SU-DHL-6 (cell line): Measurements from ENCODE around the gene SUPT3H.

Experiments
- EZH2phosphoT487 ChIP-seq: fragments of 200-600 bp; sonication (generic), shearing (Covaris generic); conservative IDR thresholded peaks from 2 replicates; pipeline ENCODE4 v1.6.1; 2018; ENCODE audit warnings: mild to moderate bottlenecking, antibody characterized with exemption, low read length, moderate library complexity, mixed read lengths
- TF ChIP-seq, protein P1 (sequence below): fragments of 200-600 bp; sonication (generic); IDR thresholded peaks from one replicate; pipeline ENCODE4 v1.5.1; 2017; ENCODE audit warnings: antibody characterized with exemption, mild to moderate bottlenecking, low read length, moderate library complexity; ENCODE audit not compliant: insufficient read depth, poor library complexity, severe bottlenecking

DNA sequence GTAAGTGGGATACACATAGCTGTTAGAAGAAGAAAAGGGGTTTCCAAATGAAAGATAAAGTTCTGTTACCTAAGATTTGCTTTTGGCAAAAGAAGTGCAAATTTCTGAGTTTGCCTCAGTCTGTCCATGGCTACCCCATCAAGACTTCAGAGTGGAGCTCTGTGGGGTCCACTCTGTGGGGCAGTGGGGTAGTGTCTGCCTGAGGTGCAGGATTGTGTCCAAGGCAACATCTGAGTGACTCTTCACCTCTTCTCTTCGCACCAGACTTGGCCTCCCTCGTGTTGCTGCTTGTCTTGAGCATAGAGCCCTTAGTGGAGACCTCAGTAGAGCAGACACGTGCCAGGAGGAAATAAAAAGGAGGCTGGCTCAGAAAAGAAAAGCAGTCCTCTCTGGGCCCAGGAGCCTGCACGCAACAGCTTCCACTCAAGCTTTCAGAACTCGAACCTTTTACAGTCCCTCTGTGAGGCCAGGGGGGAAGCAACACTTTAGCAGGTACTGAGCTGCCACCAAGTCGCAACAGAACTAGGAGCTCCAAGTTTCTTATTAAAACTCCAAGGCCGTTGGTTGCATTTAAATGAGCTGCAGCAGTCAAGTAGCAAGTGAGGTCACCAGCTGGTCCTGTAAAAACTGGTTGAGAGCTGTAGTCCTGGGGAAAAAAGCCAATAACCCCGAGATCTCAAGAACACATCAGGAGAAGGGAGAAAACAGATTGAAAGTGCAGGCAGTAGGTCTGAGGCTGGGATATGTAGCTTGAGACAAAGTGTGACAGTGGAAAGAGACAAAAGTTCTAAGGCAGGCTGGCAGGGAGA is 576.7 kb downstream of the SUPT3H start:
- TF ChIP-seq, protein P1, sequence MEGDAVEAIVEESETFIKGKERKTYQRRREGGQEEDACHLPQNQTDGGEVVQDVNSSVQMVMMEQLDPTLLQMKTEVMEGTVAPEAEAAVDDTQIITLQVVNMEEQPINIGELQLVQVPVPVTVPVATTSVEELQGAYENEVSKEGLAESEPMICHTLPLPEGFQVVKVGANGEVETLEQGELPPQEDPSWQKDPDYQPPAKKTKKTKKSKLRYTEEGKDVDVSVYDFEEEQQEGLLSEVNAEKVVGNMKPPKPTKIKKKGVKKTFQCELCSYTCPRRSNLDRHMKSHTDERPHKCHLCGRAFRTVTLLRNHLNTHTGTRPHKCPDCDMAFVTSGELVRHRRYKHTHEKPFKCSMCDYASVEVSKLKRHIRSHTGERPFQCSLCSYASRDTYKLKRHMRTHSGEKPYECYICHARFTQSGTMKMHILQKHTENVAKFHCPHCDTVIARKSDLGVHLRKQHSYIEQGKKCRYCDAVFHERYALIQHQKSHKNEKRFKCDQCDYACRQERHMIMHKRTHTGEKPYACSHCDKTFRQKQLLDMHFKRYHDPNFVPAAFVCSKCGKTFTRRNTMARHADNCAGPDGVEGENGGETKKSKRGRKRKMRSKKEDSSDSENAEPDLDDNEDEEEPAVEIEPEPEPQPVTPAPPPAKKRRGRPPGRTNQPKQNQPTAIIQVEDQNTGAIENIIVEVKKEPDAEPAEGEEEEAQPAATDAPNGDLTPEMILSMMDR, result no peak
- no peak for TF ChIP-seq EZH2phosphoT487
